ENCODE measurements around the gene SHC1.
"Not testable (repeated sequence)": the region's sequence is repeated elsewhere in the genome, so short reads cannot be mapped to it uniquely, and the experiment has no call there.

The SHC1 gene

DNA sequence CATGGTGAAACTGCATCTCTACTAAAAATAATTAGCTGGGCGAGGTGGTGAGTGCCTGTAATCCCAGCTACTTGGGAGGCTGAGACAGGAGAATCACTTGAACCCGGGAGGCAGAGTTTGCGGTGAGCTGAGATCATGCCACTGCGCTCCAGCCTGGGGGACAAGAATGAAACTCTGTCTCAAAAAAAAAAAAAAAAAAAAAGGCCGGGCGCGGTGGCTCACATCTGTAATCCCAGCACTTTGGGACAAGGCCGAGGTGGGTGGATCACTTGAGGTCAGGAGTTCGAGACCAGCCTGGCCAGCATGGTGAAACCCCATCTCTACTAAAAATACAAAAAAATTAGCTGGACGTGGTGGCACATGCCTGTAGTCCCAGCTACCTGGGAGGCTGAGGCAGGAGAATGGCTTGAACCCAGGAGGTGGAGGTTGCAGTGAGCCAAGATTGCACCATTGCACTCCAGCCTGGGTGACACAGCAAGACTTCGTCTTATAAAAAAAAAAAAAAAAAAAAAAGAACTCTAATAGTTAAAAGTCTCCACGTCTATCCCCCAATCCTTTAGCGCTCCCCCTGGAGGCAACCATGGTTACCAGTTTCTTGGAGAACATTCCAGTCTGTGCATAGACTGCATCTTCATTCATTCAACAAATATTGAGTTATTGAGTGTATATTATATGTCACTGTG lies 24.9 kb upstream of the SHC1 start:
- peak; percentile 83 for DNase-seq (ENCODE audit: low spot score)

DNA sequence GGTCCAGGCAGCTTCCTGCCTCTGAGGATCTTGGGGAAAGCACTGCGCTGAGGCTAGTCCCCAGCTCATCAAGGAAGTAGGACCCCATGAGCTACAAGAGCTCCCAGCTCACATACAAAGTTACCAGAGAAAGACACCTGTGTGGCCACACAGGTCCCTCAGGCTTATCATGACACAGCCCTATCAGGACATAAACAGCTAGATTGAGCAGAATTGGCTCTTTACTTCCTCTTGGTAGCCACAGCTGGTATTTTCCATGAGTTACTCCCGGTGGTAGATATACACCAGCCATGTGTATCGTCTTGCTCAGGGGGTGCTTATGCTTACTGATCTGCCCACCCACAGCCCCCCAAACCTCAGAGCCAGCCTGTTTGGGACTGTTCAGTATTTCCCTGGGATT lies 24.0 kb upstream of the SHC1 start:
- DNase-seq (ENCODE audit: low spot score), result no peak

DNA sequence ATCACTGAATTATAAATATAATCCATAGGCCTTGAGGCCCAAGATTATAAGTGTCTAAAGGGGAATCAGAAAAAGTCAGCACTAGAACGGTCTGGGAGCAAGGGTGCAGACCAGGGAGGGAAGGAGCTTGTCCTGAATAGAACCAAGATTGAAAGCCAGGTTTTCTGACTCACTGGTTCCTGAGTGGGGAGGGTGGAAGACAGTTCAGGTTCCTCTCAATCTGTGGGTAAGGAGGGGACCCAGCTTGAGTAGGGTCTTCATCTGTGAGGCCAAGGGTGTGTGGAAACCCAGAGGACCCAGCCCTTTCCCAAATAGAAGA lies 23.7 kb upstream of the SHC1 start:
- no peak for DNase-seq (ENCODE audit: low spot score)

DNA sequence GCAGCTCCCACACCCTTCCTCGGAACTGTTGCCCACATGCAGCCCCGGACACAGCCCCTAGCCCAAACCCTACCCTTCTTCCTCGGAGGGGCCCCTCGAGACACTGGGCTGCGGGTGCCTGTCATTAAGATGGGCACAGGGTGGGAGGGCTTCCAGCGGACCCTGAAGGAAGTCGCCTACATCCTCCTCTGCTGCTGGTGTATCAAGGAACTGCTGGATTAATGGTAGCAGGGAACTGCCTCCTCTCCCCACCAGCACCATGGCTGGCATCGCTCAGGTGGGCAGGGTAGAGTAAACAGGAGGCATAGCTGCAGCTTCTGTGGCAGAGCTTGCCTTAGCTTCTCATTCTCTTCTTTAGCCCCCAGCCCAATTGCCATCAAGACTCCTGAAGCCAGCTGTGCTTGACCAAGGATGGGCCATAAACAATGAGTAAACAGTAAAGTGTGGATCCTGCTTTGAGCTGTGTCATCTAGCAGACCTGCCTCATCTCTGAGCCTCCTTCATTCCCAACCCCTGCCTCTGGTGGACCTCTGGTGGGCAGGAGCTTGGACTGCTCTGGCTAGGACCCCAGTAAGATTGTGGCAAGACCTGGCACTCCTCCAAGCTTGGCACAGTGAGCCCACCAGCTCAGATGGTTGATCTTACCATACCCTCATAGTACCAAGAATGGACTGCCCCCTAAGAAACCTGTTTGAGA lies 23.2 kb upstream of the SHC1 start, which contains the start of gene LENEP:
Gene LENEP, plus strand, starts transcription at position 15 of the 697 bp plus-strand sequence. Its CDS starts 22 bp downstream, at position 37.
- no peak for DNase-seq (ENCODE audit: low spot score)

DNA sequence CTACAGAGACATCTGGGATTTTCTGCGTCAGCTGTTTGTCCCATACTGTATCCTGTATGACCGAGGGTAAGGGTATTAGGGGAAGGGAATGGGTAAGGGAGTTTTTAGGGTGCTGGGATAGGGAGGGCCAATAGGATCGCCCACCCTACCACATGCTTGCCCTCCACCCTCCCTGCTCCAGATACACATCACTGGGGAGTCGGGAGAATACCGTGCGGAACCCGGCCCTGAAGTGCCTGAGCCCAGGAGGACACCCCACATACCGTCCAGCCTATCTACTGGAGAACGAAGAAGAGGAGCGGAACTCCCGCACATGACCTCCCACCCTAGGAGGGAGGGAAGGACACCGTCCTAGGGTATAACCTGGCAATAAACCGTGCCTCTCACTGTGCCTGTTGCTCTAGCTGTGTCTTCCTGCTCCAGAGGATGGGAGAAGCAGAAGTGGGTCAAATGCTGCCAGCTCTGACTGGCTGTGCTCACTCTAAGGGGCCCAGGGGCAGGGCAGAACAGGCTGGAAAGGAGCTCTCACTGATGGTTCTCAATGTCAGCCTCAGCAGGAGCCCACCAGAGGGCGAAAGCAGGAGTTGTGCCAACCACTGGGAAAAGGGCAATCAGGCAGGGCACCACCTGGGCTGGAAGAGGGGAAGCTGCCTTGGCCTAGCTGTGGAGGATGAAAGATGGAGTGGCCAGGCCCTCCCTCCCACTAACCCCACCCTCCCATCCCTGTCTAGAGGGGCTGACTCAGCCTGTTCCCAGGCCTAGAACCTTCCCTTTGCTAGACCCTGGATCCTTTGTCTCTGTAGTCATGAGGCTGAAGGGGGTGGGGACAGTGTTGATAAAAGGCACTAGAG lies 22.4 kb upstream of the SHC1 start:
- no peak for DNase-seq (ENCODE audit: low spot score)

DNA sequence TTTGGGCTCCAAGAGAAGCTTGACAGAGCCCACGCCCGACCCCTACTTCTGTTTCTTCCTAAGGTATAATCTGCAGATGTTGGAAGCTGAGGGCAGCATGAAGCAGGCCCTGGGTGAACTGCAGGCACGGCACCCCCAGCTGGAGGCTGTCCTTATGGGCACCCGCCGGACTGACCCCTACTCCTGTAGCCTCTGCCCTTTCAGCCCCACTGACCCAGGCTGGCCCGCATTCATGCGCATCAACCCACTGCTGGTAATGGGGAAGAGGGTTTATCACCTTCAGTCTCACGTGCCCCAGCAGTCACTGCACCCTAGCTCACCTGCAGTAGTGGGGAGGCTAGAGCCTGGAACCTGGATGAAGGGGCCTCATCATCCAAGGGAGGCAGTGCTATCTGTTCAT lies 19.7 kb upstream of the SHC1 start:
- no peak for DNase-seq (ENCODE audit: low spot score)

DNA sequence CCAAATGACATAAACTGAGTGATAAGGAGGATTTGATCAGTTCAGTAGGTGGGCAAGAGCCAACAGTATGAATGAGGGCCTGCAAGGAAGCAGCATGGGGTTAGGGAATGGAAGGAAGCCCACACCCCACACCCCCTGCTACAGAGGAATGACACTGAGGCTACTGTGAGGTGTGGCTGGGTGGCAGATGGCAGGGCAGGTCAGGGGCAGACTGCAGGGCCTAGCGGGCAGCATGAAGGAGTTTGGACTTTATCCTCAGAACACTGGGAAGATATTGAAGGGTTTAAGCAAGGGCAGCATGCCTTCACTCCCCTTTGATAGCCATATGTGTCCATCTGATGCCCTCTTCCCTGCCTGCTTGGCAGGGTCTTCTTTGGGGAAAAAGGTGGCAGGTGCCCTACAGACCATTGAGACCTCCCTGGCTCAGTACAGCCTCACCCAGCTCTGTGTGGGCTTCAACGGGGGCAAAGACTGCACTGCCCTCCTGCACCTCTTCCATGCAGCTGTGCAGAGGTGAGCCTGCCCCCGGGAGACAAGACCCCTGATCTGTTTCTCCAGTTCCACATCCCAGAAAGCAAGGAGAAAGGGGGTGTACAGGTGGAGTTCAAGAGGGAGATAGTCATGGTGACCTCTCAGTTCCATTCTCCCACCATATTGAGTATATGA lies 18.8 kb upstream of the SHC1 start:
- DNase-seq (ENCODE audit: low spot score), result no peak

DNA sequence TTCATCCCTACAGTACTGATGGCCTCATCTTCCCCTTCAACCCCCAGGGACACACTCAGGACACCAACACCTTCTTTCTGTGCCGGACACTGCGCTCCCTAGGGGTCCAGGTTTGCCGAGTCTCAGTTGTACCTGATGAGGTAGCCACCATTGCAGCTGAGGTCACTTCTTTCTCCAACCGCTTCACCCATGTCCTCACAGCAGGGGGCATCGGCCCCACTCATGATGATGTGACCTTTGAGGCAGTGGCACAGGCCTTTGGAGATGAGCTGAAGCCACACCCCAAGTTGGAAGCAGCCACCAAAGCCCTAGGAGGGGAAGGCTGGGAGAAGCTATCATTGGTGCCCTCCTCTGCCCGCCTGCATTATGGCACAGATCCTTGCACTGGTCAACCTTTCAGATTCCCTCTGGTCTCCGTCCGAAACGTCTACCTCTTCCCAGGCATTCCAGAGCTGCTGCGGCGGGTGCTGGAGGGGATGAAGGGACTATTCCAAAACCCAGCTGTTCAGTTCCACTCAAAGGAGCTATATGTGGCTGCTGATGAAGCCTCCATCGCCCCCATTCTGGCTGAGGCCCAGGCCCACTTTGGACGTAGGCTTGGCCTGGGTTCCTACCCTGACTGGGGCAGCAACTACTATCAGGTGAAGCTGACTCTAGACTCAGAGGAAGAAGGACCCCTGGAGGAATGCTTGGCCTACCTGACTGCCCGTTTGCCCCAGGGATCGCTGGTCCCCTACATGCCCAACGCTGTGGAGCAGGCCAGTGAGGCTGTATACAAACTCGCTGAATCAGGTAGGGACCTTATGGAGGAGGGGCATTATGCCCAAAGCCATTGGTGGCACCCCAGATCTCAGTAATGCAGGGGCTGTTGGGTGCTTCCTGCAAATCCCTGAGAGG lies 17.8 kb upstream of the SHC1 start:
- DNase-seq (ENCODE audit: low spot score), result no peak

DNA sequence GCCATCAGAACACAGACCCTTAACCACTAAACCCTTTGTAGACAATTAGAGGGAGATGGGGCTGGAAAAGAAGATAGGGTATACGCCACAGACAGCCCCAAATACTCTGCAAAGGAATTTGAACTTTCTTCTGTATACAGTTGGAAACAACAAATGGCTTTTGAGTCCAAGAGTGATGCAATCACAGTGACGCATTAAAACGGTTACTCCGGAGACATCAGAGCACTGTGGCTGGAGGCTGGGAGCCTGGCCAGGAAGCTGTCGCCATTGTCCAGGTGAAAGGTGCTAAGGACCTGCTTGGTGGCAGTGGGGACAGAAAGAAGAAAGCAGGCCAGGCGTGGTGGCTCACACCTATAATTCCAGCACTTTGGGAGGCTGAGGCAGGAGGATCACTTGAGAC lies 16.8 kb upstream of the SHC1 start:
- DNase-seq (ENCODE audit: low spot score), result no peak

DNA sequence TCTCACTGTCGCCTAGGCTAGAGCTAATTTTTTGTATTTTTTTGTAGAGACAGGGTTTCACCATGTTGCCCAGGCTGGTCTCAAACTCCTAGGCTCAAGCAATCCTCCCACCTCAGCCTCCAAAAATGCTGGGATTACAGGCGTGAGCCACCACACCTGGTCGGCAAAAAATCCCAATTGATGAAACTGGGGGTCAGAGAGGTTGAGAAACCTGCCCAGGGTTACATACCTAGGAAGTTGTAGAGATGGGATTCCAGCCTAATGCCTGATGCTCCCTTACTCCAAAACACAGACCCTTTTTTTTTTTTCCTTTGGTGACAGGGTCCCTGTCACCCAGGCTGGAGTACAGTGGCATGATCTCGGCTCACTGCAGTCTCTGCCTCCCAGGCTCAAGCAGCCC lies 16.2 kb upstream of the SHC1 start:
- not testable (repeated sequence) for DNase-seq (ENCODE audit: low spot score)

DNA sequence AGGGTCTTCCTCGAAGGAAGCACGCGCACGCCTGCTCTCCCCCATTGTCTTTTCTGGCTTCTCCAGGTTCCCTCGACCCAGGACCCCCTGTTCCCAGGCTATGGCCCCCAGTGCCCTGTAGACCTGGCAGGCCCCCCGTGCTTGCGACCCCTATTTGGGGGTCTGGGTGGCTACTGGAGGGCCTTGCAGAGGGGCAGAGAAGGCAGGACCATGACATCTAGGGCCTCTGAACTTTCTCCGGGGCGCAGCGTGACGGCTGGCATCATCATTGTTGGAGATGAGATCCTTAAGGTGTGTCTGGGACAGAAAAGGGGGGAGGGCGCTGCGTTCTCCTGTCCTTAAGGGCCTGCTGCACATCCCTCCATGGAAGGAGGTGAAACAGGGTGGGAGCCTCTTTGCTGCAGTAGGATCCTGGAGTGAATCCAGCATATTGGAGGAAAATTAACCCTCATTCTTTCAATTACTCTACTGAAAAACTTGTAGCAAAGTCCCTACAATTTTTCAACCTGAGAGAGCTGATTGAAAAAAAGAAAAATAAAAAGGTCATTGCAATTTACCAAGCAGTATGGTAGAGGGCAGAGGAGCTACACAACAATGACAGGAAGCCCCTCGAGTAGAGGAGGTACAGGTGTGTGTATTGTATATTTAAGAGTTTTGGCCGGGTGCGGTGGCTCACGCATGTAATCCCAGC lies 13.4 kb upstream of the SHC1 start:
- no peak for DNase-seq (ENCODE audit: low spot score)

DNA sequence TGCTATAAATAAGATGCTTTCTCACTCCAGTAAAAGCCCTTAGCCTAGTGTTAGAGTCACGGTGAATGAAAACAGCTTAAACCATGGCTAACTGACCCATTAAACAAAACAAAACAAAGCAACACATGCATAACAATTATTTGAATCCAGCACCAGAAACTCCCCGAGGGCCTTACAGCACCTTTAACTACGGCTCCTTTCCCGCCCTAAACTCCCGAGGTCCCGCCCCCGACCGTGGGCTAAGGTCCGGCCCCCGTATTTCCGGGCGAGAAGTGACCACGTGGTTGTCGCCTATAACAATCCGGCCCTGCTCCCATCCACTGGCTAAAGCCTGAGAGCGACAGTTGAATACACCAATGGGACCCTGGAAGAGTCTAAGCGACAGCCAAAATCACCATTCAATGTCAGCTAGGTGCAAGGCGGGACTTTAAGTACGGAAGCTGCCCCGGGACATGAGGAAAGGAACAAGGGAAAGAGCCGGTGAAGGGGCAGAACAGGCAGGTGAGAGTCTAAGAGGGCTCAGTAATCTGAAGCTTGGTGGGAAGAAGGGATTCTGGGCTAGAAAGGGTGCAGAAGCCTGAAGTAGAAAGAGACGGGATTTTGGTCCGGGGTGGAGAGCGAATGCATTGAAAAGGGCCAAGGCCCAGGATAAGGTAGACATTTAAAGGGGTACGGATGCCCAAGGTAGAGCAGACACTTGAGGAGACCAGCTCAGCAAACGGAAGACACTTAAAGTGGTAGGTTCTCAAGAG lies 12.5 kb upstream of the SHC1 start, which contains the start of gene FLAD1:
Gene FLAD1, plus strand, starts transcription at position 448 of the 752 bp plus-strand sequence. CDS start 351 bp downstream, outside the sequence.
- DNase-seq (ENCODE audit: low spot score), result peak; percentile 99

DNA sequence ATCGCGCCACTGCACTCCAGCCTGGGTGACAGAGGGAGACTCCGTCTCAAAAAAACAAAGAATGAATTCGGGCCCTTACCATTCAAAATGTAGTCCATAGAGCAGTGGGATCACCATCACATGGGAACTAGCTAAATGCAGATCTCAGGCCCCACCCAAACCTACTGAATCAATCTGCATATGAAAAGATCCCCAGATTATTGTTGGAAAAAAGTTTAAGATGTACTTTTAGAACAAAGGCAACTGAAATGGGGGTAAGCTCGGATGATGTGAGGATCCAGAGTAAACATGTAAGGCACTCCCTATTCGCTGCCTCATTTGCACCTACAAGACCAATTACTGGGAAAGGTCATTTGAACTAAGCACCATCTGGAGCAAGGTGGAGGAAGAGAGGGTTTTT lies 11.8 kb upstream of the SHC1 start:
- no peak for DNase-seq (ENCODE audit: low spot score)

DNA sequence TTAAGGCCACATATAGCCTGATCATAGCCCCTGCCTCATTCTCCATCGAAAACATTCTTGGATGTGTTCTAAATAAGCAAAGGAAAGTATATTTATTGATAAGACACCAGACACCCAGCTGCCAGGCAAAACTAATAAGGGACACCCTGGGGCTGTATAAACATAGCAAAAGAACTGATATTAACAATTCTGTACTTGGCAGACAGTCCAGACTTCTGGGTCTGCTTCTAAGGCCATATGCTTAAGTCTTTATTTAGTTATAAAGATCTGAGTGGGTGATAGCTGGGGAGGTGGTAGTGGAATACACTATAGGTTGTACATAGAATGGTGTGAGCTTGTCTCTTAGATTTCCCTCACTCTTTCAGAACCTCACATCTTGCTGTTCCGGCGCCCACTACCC lies 7.8 kb upstream of the SHC1 start:
- no peak for DNase-seq (ENCODE audit: low spot score)

DNA sequence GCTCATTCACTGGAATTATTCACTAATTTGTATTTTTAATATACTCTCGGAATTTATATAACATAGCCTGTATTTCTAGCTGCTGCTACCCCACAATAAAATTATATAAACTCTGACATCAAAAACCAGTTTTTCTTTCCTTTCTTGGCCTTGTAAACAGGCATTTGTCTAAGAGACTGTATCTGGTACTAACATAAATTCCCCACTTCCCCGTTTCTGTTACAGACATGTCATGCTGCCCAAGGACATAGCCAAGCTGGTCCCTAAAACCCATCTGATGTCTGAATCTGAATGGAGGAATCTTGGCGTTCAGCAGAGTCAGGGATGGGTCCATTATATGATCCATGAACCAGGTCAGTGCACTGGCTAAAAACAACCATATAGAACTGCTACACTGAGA lies 7.2 kb upstream of the SHC1 start:
- not testable (repeated sequence) for DNase-seq (ENCODE audit: low spot score)

DNA sequence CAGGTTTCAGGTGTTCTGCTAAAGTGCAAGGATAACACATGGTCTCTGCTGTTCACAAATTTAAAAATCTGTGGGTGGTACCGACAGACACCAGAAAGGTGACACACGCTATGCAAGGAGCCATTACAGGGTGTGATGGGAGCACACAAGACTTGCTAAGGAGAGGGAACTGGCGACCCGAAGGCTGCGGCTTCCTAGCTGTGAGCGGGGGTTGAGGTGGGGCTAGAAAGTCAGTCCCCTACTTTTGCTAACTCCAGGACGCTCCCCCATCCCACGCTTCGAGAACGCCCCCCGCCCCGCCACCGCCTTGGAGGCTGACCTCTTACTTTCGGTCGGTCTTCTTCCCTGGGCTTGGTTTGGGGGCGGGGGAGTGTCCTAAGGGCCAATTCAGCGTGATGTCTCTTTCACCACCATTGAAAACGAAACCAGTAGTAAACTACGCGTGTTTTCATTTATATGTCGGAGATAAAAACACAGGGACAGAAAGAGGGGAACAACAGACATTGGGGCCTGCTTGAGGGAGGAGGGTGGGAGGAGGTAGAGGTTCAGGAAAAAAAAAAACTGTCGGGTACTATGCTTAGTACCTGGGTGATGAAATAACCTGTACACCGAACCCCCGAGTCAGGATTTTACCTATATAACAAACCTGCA lies 5.0 kb upstream of the SHC1 start:
- no peak for DNase-seq (ENCODE audit: low spot score)

DNA sequence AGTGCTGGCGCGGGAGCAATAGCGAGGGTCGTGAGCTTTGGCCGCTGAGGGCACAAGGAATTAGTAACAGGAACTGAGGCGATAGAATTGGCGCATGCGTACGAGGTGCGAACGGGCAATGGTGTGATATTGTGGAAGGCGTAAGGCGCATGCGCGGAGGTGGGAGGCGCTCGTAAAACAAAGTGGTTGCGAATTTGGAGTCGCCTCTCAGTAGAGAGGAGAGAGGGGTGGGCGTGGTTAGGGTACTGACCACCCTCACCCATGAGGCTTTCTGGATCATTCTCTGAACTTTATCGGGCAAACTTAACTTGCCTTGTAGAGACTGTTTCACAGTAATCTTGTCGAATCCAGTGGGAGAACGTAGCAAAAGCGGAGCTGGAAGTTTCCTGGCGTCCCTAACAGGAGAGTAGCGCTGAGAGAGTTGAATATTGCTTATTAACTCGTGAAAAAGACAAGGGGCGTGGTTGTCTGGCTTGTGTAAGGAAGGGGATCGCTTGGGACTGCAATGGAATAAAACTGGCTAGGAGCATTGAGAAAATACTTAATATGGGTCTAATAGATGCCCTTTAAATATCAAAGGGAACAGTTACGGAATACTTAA lies 4.4 kb upstream of the SHC1 start:
- DNase-seq (ENCODE audit: low spot score), result peak; percentile 92

DNA sequence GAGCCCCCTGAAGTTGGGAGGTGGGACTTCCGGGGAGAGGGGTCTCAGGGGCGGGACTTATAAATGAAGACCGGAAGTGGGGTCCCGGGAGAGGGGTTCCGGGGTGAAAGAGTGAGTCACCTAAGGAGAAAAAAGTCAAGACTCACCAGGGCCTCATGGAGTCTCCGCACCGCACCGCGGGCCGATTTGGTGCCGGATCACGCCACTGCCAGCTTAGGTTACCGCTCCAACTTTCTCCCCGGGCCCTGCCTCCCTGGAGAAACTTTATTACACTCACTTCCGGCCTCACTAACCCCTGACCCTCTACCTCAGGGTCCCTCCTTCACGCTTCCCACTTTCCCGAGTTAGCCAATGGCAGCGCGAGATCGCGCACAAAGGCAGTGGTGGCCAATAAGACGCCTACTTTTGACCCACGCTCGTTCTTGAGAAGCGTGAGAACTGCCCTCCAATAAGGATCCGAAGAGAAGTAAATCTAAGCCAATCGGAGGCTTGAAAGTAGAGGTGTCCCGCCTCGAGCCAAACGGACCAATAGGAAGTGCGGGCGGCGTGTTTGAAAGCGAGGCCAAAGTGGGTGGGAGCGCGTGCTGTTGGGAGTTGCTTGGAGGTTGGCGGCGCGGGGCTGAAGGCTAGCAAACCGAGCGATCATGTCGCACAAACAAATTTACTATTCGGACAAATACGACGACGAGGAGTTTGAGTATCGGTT lies 3.7 kb upstream of the SHC1 start, which contains the start of gene CKS1B:
Gene CKS1B, plus strand, starts transcription at position 580 of the 706 bp plus-strand sequence. Its CDS starts 65 bp downstream, at position 645.
- peak; percentile 98 for DNase-seq (ENCODE audit: low spot score)

Data from AG08395 (cell line).